GM18870 (cell line): ENCODE measurements around the gene TMEM272.

Experiments
- ATAC-seq: cut with Tn5 transposase; IDR thresholded peaks from one replicate; pipeline ENCODE4 v1.9.1; 2021; ENCODE audit warnings: moderate library complexity; ENCODE audit not compliant: unreplicated experiment

Gene TMEM272

GRCh38 chr13:51783428-51784094 lies 61.4 kb downstream of the TMEM272 start:
- no peak for ATAC-seq

DNA sequence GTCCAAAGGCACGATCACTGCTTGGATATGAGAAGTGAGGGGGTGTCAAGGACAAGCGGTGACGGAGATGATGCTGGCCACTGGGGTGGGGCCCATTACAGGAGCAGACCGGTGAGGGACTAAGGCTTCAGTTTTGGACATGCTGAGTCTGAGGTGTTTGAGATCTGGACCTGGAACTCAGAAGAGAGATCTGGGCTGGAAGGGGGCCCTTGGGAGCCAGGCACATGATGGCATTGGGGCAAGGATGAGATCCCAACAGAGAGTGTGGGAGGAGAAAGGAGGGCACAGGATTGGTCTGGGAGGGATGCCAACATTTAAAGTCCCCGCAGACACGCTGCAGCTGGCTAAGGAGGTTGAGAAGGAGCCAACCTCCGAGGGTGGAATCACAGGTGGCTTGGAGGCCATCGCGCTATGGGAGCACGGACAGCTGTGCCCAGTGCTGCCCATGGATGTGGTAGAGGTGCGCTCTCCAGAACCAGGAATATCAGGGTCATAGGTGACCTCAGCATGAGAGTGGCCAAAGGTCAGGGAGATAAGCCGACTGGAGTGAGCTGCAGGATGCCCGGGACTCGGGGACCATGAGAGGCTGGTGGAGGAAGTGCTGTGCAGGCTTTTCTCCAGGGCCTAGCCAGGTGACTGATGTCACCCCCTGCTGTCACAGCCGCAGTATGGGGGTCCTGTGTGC lies 62.8 kb downstream of the TMEM272 start:
- no peak for ATAC-seq

- ATAC-seq = no peak
These were observed 63.5 kb downstream of the TMEM272 start for GRCh38 chr13:51781246-51782022.

GRCh38 chr13:51780099-51780498 lies 64.9 kb downstream of the TMEM272 start:
- no peak for ATAC-seq

GRCh38 chr13:51778392-51778791 lies 66.6 kb downstream of the TMEM272 start:
- no peak for ATAC-seq

DNA sequence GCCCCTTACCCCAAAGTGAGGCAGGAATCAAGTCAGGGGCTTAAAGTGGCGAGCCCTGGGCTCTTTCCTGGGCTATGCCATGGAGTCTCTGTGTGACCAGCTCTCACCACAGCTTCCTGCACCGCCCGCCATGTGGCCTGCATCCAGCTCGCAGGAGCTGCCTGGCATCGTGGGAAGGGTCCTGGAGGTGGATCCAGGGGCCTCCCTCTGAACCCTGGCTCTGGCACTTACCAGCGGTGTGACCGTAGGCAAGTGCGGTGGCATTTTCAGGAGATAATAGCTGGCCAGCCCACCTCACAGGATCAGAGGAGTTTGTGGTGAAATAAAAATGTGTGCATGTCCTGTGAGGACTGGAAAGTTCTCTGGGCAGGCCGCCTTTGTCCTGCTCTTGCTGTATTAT lies 67.1 kb downstream of the TMEM272 start:
- no peak for ATAC-seq

DNA sequence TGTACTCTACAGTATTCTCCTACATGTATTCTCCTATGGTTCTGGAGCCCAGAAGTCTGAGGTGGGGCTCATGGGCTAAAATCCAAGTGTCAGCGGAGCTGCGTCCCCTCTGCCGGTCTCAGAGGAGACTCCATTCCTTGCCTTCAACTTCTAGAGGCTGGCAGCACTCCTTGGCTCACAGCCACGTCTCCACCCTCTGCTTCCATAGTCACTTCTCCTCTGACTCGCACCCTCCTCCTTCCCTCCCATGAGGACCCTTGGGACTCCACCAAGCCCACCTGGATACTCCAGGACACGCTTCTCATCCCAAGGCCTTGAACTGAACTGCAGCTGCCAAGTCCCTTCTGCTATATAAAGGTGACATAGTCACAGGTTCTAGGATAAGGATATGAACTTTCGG lies 68.8 kb downstream of the TMEM272 start:
- ATAC-seq = no peak

GRCh38 chr13:51773515-51773914 lies 71.5 kb downstream of the TMEM272 start:
- no peak for ATAC-seq

- no peak for ATAC-seq
These were observed 72.2 kb downstream of the TMEM272 start for GRCh38 chr13:51772781-51773180.

DNA sequence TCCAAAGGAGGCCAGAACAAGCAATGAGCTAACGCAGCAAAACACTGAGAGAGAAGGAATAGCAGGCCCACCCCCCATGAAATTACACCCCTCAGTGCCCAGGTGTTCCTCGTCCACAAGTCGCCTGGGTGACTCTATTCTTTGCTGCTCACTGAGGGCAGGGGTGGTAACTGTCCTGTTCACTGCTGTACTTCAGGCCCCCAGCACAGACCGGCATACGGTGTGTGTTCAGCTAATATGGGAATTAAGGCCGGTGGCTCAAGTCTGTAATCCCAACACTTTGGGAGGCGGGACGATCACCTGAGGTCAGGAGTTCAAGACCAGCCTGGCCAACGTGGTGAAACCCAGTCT lies 72.9 kb downstream of the TMEM272 start:
- no peak for ATAC-seq

DNA sequence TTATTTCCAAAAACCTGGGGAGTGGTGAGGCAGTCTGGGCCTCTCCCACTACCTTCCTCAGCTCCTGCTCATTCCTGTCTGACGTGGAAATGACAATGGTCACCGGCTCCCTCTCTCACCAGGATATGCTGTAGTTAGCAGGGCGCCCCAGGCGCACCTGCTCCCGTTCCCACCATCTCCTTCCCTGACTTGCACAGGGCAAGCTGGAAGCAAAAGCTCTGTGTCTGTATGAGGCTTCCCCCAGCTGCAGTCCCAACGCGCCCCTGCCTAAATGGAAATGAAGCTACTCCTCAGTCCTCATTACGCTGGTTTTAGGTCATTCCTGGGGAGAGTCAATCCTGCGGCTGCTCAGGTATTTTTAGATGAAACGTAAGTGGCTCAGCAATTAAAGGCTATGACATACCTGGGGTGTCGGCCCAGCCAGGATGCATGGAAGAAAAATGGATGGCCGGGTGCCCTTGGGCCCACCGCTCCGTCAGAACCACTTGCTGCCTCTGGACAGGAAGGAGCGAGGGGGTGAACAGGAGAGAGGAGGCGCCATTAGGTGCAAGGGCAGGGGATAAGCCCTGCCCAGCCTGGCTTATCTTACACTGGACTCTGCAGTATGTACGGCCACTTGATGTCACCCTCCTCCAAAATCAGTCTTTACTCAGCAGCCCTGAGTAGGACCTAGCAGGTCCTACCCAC lies 73.4 kb downstream of the TMEM272 start:
- ATAC-seq = no peak

DNA sequence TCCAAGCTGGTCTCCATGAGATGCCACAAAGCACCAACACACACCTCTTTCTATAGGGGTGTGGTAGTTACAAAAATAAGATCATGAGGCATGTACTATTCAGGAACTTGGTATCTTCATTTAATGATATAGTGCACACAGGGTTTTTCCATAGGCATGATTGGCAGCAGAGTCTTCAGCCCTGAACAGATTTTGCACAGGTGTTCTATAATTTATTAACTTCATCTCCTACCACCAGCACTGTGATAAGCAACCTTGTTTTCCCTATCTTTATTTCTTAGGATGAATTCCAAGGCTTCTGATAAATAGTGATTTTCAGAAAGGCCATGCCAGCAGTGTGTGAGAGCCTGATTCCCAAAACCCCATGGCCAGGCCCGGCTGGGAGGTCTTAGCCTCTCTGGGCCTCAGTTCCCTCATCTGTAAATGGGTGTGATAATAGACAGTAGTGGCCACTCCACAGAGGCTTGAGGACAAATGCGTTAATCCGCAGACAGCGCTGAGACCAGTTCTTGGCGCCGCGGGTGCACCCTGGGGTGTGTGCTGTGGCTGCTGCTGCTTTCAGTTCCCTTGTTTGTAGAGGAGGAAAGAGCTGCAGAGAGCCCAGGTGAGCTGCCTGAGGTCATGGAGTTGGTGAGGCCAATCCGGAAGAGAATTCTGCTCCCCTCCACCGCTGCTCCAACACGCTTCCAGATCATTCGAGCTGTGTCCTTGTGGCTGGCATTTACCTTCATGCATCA lies 74.1 kb downstream of the TMEM272 start:
- no peak for ATAC-seq

GRCh38 chr13:51770160-51770559 lies 74.8 kb downstream of the TMEM272 start:
- ATAC-seq = no peak

DNA sequence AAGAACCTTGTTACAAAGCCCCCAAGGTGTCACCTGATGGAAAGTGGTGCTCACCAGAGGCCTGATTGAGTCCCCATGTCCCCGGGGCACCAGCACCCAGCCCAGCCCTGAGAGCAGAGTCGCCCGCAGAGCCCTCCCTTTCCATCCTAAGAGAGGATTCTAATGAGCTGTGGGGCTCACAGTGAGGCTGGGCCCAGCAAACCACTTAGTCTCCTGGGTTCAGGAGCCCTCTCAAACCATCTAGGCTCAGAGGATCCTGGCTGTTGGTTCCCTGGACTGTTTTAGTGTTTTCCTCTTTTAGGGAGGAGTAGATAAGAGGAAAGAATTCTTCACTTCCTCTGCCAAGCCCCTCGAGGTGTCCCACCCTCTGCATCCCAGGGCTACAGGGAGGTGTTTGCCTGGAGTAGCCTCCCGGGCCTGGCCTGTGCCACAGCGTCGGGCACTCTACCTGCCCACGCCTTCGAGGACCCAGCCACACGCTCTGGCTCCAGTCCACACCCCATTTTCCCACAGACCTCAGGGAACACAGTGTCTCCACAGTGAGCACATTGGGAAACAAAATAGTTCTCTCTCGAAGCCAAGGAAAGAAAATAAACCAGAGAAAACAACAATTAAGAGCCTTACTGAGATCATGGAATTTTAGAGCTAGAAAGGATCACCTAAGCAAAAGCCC lies 75.4 kb downstream of the TMEM272 start:
- ATAC-seq = no peak

DNA sequence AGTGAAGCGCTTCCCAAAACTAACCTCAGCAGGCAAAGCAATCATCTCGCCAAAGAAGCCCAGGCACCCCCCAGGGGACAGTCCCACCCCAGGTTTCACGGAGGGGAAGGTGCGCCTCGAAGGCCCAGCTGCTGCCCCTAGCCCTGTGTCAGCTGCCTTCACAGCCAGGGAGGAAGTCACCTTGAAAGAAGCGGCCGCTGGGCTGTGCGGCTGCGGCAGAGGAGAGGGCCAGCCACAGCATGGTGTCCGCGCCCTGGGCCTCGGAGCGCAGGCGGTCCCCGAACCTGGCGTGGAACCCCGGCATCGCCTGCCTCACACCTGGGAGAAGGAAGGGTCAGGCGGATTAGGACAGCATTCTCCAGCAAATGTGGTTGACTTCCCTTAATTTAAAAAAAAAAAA lies 76.0 kb downstream of the TMEM272 start:
- no peak for ATAC-seq

GRCh38 chr13:51768378-51768921 lies 76.5 kb downstream of the TMEM272 start:
- ATAC-seq = no peak

GRCh38 chr13:51767100-51767499 lies 77.9 kb downstream of the TMEM272 start:
- ATAC-seq = no peak

DNA sequence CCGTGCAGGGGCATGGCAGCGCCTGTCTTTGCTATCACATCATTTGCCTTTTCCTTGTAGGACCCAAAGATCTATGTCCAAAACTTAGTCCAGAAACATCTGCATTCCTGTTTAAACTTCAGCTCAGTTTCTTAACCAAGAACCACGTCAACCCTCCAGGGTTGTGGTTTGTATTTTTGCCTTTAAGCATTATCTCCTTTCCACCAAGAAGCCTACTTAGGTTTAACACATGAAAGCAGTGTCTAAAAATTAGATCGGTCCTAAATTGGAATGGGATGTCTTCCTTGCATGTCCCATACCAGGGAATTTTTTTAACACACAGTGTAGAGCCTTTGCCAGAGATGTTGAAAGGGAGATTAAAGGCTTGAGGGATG lies 79.8 kb downstream of the TMEM272 start:
- ATAC-seq = no peak

DNA sequence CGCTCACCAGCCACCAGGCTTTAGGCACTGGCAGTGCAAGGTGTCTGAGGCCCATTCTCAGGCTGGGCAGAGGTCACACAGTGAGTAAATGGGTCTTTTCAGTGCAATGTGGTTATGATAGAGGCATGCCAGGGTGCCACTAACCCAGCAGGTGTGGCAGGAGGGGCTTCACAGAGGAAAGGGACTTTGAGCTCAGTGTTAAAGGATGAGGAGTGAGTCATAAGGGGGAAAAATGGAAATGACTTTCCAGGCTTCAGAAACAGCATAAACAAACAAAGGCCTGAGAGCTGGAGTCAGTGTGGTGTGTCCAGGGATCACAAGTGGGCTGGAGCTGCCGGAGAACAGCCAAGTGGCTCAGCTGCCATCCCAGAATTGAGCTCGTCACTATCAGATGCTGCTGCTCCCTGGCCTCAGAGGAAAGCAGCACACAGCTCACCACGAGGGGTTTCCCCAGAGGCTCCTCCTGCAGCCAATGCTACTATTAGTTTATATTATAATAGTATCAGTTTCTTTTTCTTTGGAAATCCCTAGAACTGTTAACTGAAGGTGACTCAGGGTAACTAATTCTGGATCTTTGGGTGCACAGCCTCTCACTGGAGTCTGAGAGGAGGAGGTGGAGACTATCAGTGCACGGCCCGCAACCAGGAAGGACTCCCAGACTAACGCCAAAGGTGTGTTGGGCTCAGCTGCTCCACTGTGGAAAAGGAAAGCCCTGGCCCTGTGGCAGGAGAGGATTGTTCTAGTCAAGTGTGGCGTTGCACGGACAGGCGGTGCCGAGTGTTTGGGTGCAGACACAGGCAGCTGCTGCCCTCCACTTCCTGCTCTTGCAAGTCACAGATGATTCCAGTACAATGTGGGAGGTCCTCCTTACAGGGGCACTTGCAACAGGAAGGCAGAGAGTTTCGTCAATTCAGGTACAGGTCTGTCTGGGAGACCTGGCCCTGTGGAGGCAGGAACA lies 80.5 kb downstream of the TMEM272 start:
- peak; percentile 87 for ATAC-seq
